SKM-1 treated with dmso at 0.1 percent for 144 hours (cell line): ENCODE measurements around the gene SLC13A3.

Experiments used
- DNase-seq: peaks from one replicate; lab custom pipeline; 2025; ENCODE audit not compliant: unreplicated experiment; lab: John Stamatoyannopoulos, UW

The SLC13A3 gene

GRCh38 chr20:46583411-46584214, 67.6 kb downstream of the SLC13A3 start:
- no peak for DNase-seq

GRCh38 chr20:46582648-46583047, 68.6 kb downstream of the SLC13A3 start:
- no peak for DNase-seq

GRCh38 chr20:46581391-46581790, 69.9 kb downstream of the SLC13A3 start:
- DNase-seq: no peak

- DNase-seq: no peak
Measured at GRCh38 chr20:46580613-46581205, 70.5 kb downstream of the SLC13A3 start.

GRCh38 chr20:46578745-46579144, 72.5 kb downstream of the SLC13A3 start:
- DNase-seq: no peak

- DNase-seq: no peak
Measured at GRCh38 chr20:46576774-46577395, 74.4 kb downstream of the SLC13A3 start.

GRCh38 chr20:46575937-46576461, 75.3 kb downstream of the SLC13A3 start:
- DNase-seq: no peak

GRCh38 chr20:46575394-46575793, 75.9 kb downstream of the SLC13A3 start:
- no peak for DNase-seq

GRCh38 chr20:46573788-46574584, 77.3 kb downstream of the SLC13A3 start:
- no peak for DNase-seq

GRCh38 chr20:46573234-46573633, 78.0 kb downstream of the SLC13A3 start:
- DNase-seq: no peak

- no peak for DNase-seq
Measured at GRCh38 chr20:46572790-46573189, 78.5 kb downstream of the SLC13A3 start.

GRCh38 chr20:46572153-46572552, 79.1 kb downstream of the SLC13A3 start:
- no peak for DNase-seq

GRCh38 chr20:46571418-46571817, 79.8 kb downstream of the SLC13A3 start:
- no peak for DNase-seq

- no peak for DNase-seq
Measured at GRCh38 chr20:46570956-46571355, 80.3 kb downstream of the SLC13A3 start.

- no peak for DNase-seq
Measured at GRCh38 chr20:46569961-46570360, 81.3 kb downstream of the SLC13A3 start.

- no peak for DNase-seq
Measured at GRCh38 chr20:46568570-46569129, 82.6 kb downstream of the SLC13A3 start.

GRCh38 chr20:46566125-46566524, 85.1 kb downstream of the SLC13A3 start:
- no peak for DNase-seq

GRCh38 chr20:46564241-46564957, 86.9 kb downstream of the SLC13A3 start:
- no peak for DNase-seq

- DNase-seq: no peak
Measured at GRCh38 chr20:46563860-46564221, 87.4 kb downstream of the SLC13A3 start.

GRCh38 chr20:46563170-46563859, 87.9 kb downstream of the SLC13A3 start:
- DNase-seq: no peak
